Measurements from ENCODE around the gene SOHLH1. TPM values are rescaled to one million over a fixed set of nuclear protein-coding genes. Genes with fewer than 3 reads are reported as not detected.

The SOHLH1 gene
- total and polyA plus RNA-seq, 2 experiments from 2014 or later, result not detected

DNA sequence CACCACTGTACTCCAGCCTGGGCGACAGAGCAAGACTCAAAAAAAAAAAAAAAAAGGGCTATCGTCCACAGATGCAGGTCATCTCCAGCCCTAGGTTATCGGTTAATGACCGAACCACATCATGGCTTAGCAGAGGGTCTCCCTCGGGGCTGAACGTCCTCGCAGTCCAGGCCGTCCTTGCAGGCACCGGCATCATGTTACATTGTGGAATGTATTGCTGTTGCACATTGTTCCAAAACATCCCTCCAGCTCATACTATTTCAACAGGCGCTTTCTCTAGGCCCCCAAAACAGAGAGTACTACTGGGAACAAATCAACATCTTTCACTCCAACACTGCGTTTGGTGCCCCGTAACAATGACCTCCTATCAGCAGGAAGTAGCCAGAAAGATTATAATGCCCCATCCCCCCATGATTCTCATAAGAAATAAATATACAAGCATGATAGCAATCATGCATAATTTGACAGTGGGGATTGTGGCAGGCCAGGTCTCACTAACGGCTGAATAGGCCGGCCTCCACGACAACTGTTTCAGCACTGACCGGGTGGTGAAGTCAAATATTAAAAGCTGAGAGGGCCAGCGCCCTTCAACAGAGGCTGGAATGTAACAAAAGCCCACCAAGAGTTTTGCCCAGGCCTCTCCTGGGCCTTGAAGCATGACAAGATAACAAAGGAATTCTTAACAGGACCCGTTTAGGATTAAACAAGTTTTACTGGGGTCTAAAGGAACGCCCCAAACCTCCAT lies 37.3 kb downstream of the SOHLH1 start:
- Histone ChIP-seq H3K79me2 (no peaks in the 10 kb centered on the region), H3K27ac (peak overlapping the region; percentile 51), H3K4me1 (ENCODE audit: insufficient read depth) (no peaks in the 10 kb centered on the region), H3K4me2 (no peak overlapping the region), H3K9me3 (ENCODE audit: low read depth) (no peaks in the 10 kb centered on the region), H2AFZ (no peak overlapping the region), H3K36me3 (replicated peaks; ENCODE audit: insufficient read depth, low read depth) (no peaks in the 10 kb centered on the region), H3K27me3 (no peaks in the 10 kb centered on the region), H4K20me1 (ENCODE audit: insufficient read depth, poor library complexity, severe bottlenecking) (no peaks in the 10 kb centered on the region), H3K9me2 (replicated peaks; ENCODE audit: insufficient read depth) (no peaks in the 10 kb centered on the region), H3K4me3 (no peak overlapping the region)
- DNase-seq (ENCODE audit: low spot score), result no peak
- no peak for TF ChIP-seq EZH2 (IDR thresholded peaks at IDR 0.05; ENCODE audit: borderline replicate concordance)
- WGBS (ENCODE audit: low lambda C conversion rate, missing lambda C conversion rate), result 41% methylated on average over 18 of the region's 19 CpGs

DNA sequence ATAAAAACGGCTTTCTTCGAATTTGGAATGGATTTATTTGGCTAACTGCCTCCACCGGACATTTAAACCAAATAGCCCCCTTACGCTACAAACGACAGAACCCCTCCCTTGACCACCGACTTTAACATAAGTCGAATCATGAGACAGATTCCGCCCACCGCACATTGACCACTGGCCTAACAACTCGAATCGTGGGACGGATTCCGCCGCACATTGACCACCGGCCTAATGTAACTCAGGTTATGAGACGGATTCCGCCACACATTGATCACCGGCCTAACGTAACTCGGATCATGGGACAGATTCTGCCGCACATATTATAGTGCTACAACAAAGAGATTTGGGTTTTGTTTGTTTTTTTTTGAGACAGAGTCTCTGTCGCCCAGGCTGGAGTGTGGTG lies 38.9 kb downstream of the SOHLH1 start:
- TF ChIP-seq CTCF (IDR thresholded peaks at IDR 0.05; ENCODE audit: poor library complexity) (no peak), EZH2 (IDR thresholded peaks at IDR 0.05; ENCODE audit: borderline replicate concordance) (no peak), EZH2phosphoT487 (IDR thresholded peaks at IDR 0.05; ENCODE audit: low read depth, severe bottlenecking, unreplicated experiment) (no peak)
- WGBS (ENCODE audit: low lambda C conversion rate, missing lambda C conversion rate), result 93% methylated on average over 22 of the region's 22 CpGs
- H3K9me3 ChIP-seq (ENCODE audit: low read depth), result no peaks in the 10 kb centered on the region

DNA sequence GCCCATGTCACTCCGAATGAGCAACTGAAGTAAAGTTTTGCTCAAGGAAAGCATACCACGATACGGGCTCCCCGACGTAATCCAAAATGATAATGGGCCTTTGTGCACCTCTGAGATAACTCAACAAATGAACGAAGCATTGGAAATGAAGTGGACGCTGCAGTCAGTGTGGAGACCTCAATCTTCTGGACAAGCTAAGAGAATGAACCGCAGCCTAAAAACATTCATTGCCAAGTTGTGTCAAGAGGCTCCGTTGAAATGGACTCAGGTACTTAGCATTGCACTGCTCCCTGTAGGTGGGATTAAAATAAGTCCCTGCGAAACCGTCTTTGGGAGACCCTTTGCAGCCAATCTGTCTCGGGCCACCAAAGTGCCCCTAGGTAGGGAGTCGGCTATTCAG lies 40.0 kb downstream of the SOHLH1 start:
- Histone ChIP-seq H3K9me3 (ENCODE audit: low read depth) (no peaks in the 10 kb centered on the region), H3K79me2 (no peaks in the 10 kb centered on the region), H3K4me3 (no peak overlapping the region), H2AFZ (no peak overlapping the region), H3K27ac (no peak overlapping the region), H3K4me1 (ENCODE audit: insufficient read depth) (no peaks in the 10 kb centered on the region), H3K4me2 (no peak overlapping the region), H3K36me3 (replicated peaks; ENCODE audit: insufficient read depth, low read depth) (no peaks in the 10 kb centered on the region), H3K27me3 (no peaks in the 10 kb centered on the region), H3K9me2 (replicated peaks; ENCODE audit: insufficient read depth) (no peaks in the 10 kb centered on the region), H4K20me1 (ENCODE audit: insufficient read depth, poor library complexity, severe bottlenecking) (no peaks in the 10 kb centered on the region)
- WGBS (ENCODE audit: low lambda C conversion rate, missing lambda C conversion rate), result 91% methylated on average over 13 of the region's 13 CpGs
- no peak for DNase-seq (ENCODE audit: low spot score)
- TF ChIP-seq CTCF (IDR thresholded peaks at IDR 0.05; ENCODE audit: poor library complexity) (no peak), EZH2phosphoT487 (IDR thresholded peaks at IDR 0.05; ENCODE audit: low read depth, severe bottlenecking, unreplicated experiment) (no peak), EZH2 (IDR thresholded peaks at IDR 0.05; ENCODE audit: borderline replicate concordance) (no peak)

More for the DNA sequence above, 38.9 kb downstream of the SOHLH1 start:
- Histone ChIP-seq H3K79me2 (no peaks in the 10 kb centered on the region), H2AFZ (no peak overlapping the region), H3K27me3 (no peaks in the 10 kb centered on the region), H3K4me3 (no peak overlapping the region), H3K36me3 (replicated peaks; ENCODE audit: insufficient read depth, low read depth) (no peaks in the 10 kb centered on the region), H3K27ac (no peak overlapping the region), H3K4me2 (no peak overlapping the region), H3K9me2 (replicated peaks; ENCODE audit: insufficient read depth) (no peaks in the 10 kb centered on the region), H3K4me1 (ENCODE audit: insufficient read depth) (no peaks in the 10 kb centered on the region), H4K20me1 (ENCODE audit: insufficient read depth, poor library complexity, severe bottlenecking) (no peaks in the 10 kb centered on the region)
- no peak for DNase-seq (ENCODE audit: low spot score)

DNA sequence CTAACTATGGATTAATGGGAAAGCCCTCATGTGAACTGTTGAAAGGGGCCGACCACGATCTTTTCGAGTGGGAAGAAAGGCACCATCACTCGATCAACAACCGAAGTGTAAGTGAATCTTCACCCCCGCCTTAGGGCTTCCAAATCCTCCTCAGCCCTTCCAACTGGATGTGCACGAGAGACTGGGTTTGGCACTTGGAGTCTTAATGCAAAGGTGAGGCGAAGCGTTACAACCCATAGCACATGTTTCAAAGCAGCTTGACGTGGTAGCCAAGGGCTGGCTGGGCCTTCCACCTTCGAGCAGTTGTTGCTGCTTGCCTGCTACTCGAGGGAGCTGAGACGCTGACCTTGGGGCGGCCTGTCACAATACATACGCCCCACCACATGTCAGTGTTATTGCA lies 41.9 kb downstream of the SOHLH1 start:
- Histone ChIP-seq H3K36me3 (replicated peaks; ENCODE audit: insufficient read depth, low read depth) (no peaks in the 10 kb centered on the region), H3K27ac (no peak overlapping the region), H3K4me1 (ENCODE audit: insufficient read depth) (no peaks in the 10 kb centered on the region), H3K79me2 (no peaks in the 10 kb centered on the region), H4K20me1 (ENCODE audit: insufficient read depth, poor library complexity, severe bottlenecking) (no peaks in the 10 kb centered on the region), H2AFZ (no peak overlapping the region), H3K4me2 (no peak overlapping the region), H3K27me3 (no peaks in the 10 kb centered on the region), H3K9me2 (replicated peaks; ENCODE audit: insufficient read depth) (no peaks in the 10 kb centered on the region), H3K9me3 (ENCODE audit: low read depth) (no peaks in the 10 kb centered on the region), H3K4me3 (no peak overlapping the region)
- 86% methylated on average over 15 of the region's 15 CpGs for WGBS (ENCODE audit: low lambda C conversion rate, missing lambda C conversion rate)
- TF ChIP-seq EZH2phosphoT487 (IDR thresholded peaks at IDR 0.05; ENCODE audit: low read depth, severe bottlenecking, unreplicated experiment) (no peak), EZH2 (IDR thresholded peaks at IDR 0.05; ENCODE audit: borderline replicate concordance) (no peak), CTCF (IDR thresholded peaks at IDR 0.05; ENCODE audit: poor library complexity) (no peak)
- no peak for DNase-seq (ENCODE audit: low spot score)

All from hepatocyte (in vitro differentiated cells).